Keratinocyte (primary cell): ENCODE data around the gene MFAP3L. TPM values are rescaled to one million over a fixed set of nuclear protein-coding genes. Genes with fewer than 3 reads are reported as not detected.

Experiments used
- DNase-seq: peaks from one replicate; pipeline ENCODE4 v3.0.0-alpha.2; 2011; ENCODE audit warnings: low read depth, missing footprints, low spot score
- FAIRE-seq: peaks from 2 replicates; lab custom pipeline; 2011; peaks lifted over from hg19 to GRCh38; lab: Jason Lieb, UNC
- H2AFZ ChIP-seq: 2 replicates; pipeline ENCODE4 v1.6.0; 2012; ENCODE audit warnings: low read length, control low read depth, inconsistent platforms; ENCODE audit not compliant: control insufficient read depth
- H3K27ac ChIP-seq: 2 replicates; pipeline ENCODE4 v1.5.1; 2011; ENCODE audit warnings: low read length; ENCODE audit not compliant: control insufficient read depth, insufficient read depth
- H3K27me3 ChIP-seq: 3 replicates; pipeline ENCODE4 v1.6.0; 2011; ENCODE audit warnings: low read length; ENCODE audit not compliant: control insufficient read depth, insufficient read depth; ENCODE audit errors: extremely low read depth
- H3K36me3 ChIP-seq, 2 experiments: 2 replicates in 1 of 2; 3 replicates in 1 of 2; pipeline ENCODE4 v1.5.1; 2011; ENCODE audit warnings: low read length in 2 of 2, mild to moderate bottlenecking in 1 of 2; ENCODE audit not compliant: control insufficient read depth in 2 of 2, insufficient read depth in 2 of 2; ENCODE audit errors: extremely low read depth in 1 of 2
- H3K4me1 ChIP-seq: 3 replicates; pipeline ENCODE4 v1.5.1; 2011; ENCODE audit warnings: low read length; ENCODE audit not compliant: control insufficient read depth, insufficient read depth; ENCODE audit errors: extremely low read depth
- H3K4me2 ChIP-seq: 3 replicates; pipeline ENCODE4 v1.6.0; 2011; ENCODE audit warnings: low read depth, low read length; ENCODE audit not compliant: control insufficient read depth, insufficient read depth; ENCODE audit errors: extremely low read depth
- H3K4me3 ChIP-seq, 3 experiments: fragments of 200-600 bp in 1 of 3; sonication (generic) in 1 of 3; 2 replicates in 2 of 3; 3 replicates in 1 of 3; pipeline ENCODE4 v1.5.1; 2011 to 2016; ENCODE audit warnings: low read length in 3 of 3, mild to moderate bottlenecking in 3 of 3, control low read depth in 2 of 3, inconsistent platforms in 1 of 3, low read depth in 1 of 3, mixed read lengths in 1 of 3, mixed run types in 1 of 3, moderate library complexity in 1 of 3; ENCODE audit not compliant: control insufficient read depth in 2 of 3, insufficient read depth in 2 of 3; ENCODE audit errors: extremely low read depth in 1 of 3
- H3K79me2 ChIP-seq: 2 replicates; pipeline ENCODE4 v1.6.0; 2012; ENCODE audit warnings: low read length; ENCODE audit not compliant: control insufficient read depth, insufficient read depth
- H3K9ac ChIP-seq: 3 replicates; pipeline ENCODE4 v1.6.0; 2011; ENCODE audit warnings: low read length; ENCODE audit not compliant: control insufficient read depth, insufficient read depth; ENCODE audit errors: extremely low read depth
- H3K9me1 ChIP-seq: 3 replicates; pipeline ENCODE4 v1.6.0; 2011; ENCODE audit warnings: low read length; ENCODE audit not compliant: control insufficient read depth, insufficient read depth; ENCODE audit errors: extremely low read depth
- H3K9me3 ChIP-seq: 2 replicates; pipeline ENCODE4 v1.5.1; 2012; ENCODE audit warnings: low read depth, low read length; ENCODE audit not compliant: control insufficient read depth
- H4K20me1 ChIP-seq: 3 replicates; pipeline ENCODE4 v1.6.0; 2011; ENCODE audit warnings: low read length; ENCODE audit not compliant: control insufficient read depth, insufficient read depth; ENCODE audit errors: extremely low read depth
- CTCF ChIP-seq, 3 experiments: IDR thresholded peaks in 1 of 3; conservative IDR thresholded peaks in 1 of 3; optimal IDR thresholded peaks in 1 of 3; 2 replicates in 2 of 3; 3 replicates in 1 of 3; pipeline versions ENCODE3 to v1.5.1; 2011; ENCODE audit warnings: low read length in 3 of 3, mild to moderate bottlenecking in 3 of 3, moderate library complexity in 2 of 3, control low read depth in 1 of 3, inconsistent platforms in 1 of 3; ENCODE audit not compliant: insufficient read depth in 2 of 3; ENCODE audit errors: extremely low read depth in 1 of 3
- EZH2 ChIP-seq: IDR thresholded peaks from one replicate; pipeline ENCODE4 v1.6.1; 2012; ENCODE audit warnings: inconsistent platforms, mild to moderate bottlenecking, low read length, moderate library complexity
- dilution Hi-C: fragments of 300-500 bp; cut with MboI; formaldehyde crosslinking; loops from one replicate; pipeline ENCODE4 v1.7.0; 2020; ENCODE audit warnings: low sequenced_read_pairs; ENCODE audit not compliant: extremely low pct_ligation_motif_present
- polyA plus RNA-seq, 5 experiments: library from polyadenylated mRNA; depleted of rRNA in 3 of 5; stranded (reverse) in 3 of 5; stranded (forward) in 1 of 5; unstranded in 1 of 5; fragments of >200 nt; gene quantifications; 1 replicate in 1 of 5; 2 replicates in 3 of 5; 3 replicates in 1 of 5; pipeline versions ENCODE4 v1.2.1 to v1.2.3, GENCODE V29; 2011 to 2012; ENCODE audit warnings: missing spikeins in 2 of 5, low read depth in 1 of 5, low replicate concordance in 1 of 5

MFAP3L gene
- polyA plus RNA-seq, 1 donor (not counting 4 experiments of a cell fraction or from before 2014, with no cell fraction given), result 7.6 TPM

- no peak for FAIRE-seq
- dilution Hi-C loops, result no loop called here
- Histone ChIP-seq H4K20me1 (no peaks in the 10 kb centered on the region), H3K27me3 (no peaks in the 10 kb centered on the region), H3K9me3 (no peaks in the 10 kb centered on the region), H3K9ac (no peak overlapping the region), H2AFZ (no peak overlapping the region), H3K4me1 (no peaks in the 10 kb centered on the region), H3K79me2 (no peaks in the 10 kb centered on the region), H3K27ac (no peak overlapping the region), H3K4me2 (no peak overlapping the region), H3K4me3 (no peak overlapping the region), H3K36me3 (no peaks in the 10 kb centered on the region), H3K9me1 (no peaks in the 10 kb centered on the region)
- TF ChIP-seq EZH2 (no peak), CTCF (optimal IDR thresholded peaks at IDR 0.05 in 1 of 3, IDR thresholded peaks at IDR 0.05 in 1 of 3, conservative IDR thresholded peaks at IDR 0.05 in 1 of 3; ENCODE audit: extremely low read depth in 1 of 3, insufficient read depth in 2 of 3, low read length in 3 of 3) (no peak)
- no peak for DNase-seq
These were observed 67.6 kb downstream of the MFAP3L start for GRCh38 chr4:169958629-169959028.

GRCh38 chr4:169957785-169958184 lies 68.4 kb downstream of the MFAP3L start:
- FAIRE-seq (no peak), DNase-seq (no peak)
- Histone ChIP-seq H3K9me1 (no peaks in the 10 kb centered on the region), H3K79me2 (no peaks in the 10 kb centered on the region), H3K9me3 (no peaks in the 10 kb centered on the region), H3K4me1 (no peaks in the 10 kb centered on the region), H4K20me1 (no peaks in the 10 kb centered on the region), H3K27me3 (no peaks in the 10 kb centered on the region), H3K4me2 (no peak overlapping the region), H3K9ac (no peak overlapping the region), H3K36me3 (no peaks in the 10 kb centered on the region), H3K27ac (no peak overlapping the region), H2AFZ (no peak overlapping the region), H3K4me3 (no peak overlapping the region)
- TF ChIP-seq EZH2, result no peak
- TF ChIP-seq CTCF (optimal IDR thresholded peaks at IDR 0.05 in 1 of 3, IDR thresholded peaks at IDR 0.05 in 1 of 3, conservative IDR thresholded peaks at IDR 0.05 in 1 of 3; ENCODE audit: extremely low read depth in 1 of 3, insufficient read depth in 2 of 3, low read length in 3 of 3), result no peak
- dilution Hi-C loops, result no loop called here
